Fibroblast of lung (primary cell): ENCODE results near the gene RPS6KA2. TPM values are rescaled to one million over a fixed set of nuclear protein-coding genes. Genes with fewer than 3 reads are reported as not detected.

Source experiments
- DNase-seq, 2 donors: peaks; one replicate each; pipeline versions ENCODE4 v3.0.0 to v3.0.0-alpha.2; 2010; ENCODE audit warnings: low read depth in 2 of 2
- H2AFZ ChIP-seq: 2 replicates; pipeline ENCODE4 v1.5.1; 2012; ENCODE audit warnings: low read length, control low read depth, inconsistent platforms
- H3K27ac ChIP-seq: 2 replicates; pipeline ENCODE4 v1.5.1; 2011; ENCODE audit warnings: low read length, control low read depth; ENCODE audit not compliant: insufficient read depth
- H3K27me3 ChIP-seq: 2 replicates; pipeline ENCODE4 v1.5.1; 2011; ENCODE audit warnings: mild to moderate bottlenecking, low read length; ENCODE audit not compliant: control insufficient read depth, insufficient read depth
- H3K36me3 ChIP-seq: 2 replicates; pipeline ENCODE4 v1.5.1; 2011; ENCODE audit warnings: low read length; ENCODE audit not compliant: control insufficient read depth, insufficient read depth
- H3K4me1 ChIP-seq: 2 replicates; pipeline ENCODE4 v1.5.1; 2011; ENCODE audit warnings: low read length; ENCODE audit not compliant: control insufficient read depth, insufficient read depth; ENCODE audit errors: extremely low read depth
- H3K4me2 ChIP-seq: 2 replicates; pipeline ENCODE4 v1.5.1; 2011; ENCODE audit warnings: low read length, control low read depth; ENCODE audit not compliant: insufficient read depth; ENCODE audit errors: extremely low read depth
- H3K4me3 ChIP-seq, 4 experiments: fragments of 200-600 bp in 1 of 4; sonication (generic) in 1 of 4; replicated peaks in 1 of 4; 2 replicates each; pipeline ENCODE4 v1.5.1; 2011 to 2016; ENCODE audit warnings: low read length in 4 of 4, low read depth in 3 of 4, mild to moderate bottlenecking in 3 of 4, control low read depth in 2 of 4, inconsistent platforms in 1 of 4, mixed read lengths in 1 of 4; ENCODE audit not compliant: insufficient read depth in 1 of 4; ENCODE audit errors: control extremely low read depth in 1 of 4
- H3K79me2 ChIP-seq: 2 replicates; pipeline ENCODE4 v1.5.1; 2012; ENCODE audit warnings: mild to moderate bottlenecking, low read length, inconsistent platforms; ENCODE audit not compliant: control insufficient read depth, insufficient read depth
- H3K9ac ChIP-seq: 2 replicates; pipeline ENCODE4 v1.5.1; 2011; ENCODE audit warnings: mild to moderate bottlenecking, low read length, control low read depth; ENCODE audit not compliant: insufficient read depth
- H3K9me3 ChIP-seq: 2 replicates; pipeline ENCODE4 v1.5.1; 2012; ENCODE audit warnings: low read depth, low read length; ENCODE audit not compliant: control insufficient read depth, insufficient read depth
- H4K20me1 ChIP-seq: 2 replicates; pipeline ENCODE4 v1.5.1; 2011; ENCODE audit warnings: low read length; ENCODE audit not compliant: control insufficient read depth, insufficient read depth; ENCODE audit errors: extremely low read depth
- CTCF ChIP-seq, 2 donors: IDR thresholded peaks in 1 of 2; conservative IDR thresholded peaks in 1 of 2; 1 replicate in 1 of 2; 2 replicates in 1 of 2; pipeline ENCODE4 v1.5.1; 2011 to 2012; ENCODE audit warnings: low read length in 2 of 2, control low read depth in 1 of 2, inconsistent platforms in 1 of 2, low read depth in 1 of 2, mild to moderate bottlenecking in 1 of 2
- EZH2 ChIP-seq: IDR thresholded peaks from 2 replicates; pipeline ENCODE4 v1.5.1; 2012; ENCODE audit warnings: low read length, control low read depth, mild to moderate bottlenecking; ENCODE audit errors: missing control alignments
- polyA plus RNA-seq, 2 donors: library from polyadenylated mRNA; depleted of rRNA in 1 of 2; stranded (reverse) in 1 of 2; unstranded in 1 of 2; fragments of >200 nt; gene quantifications; 2 replicates each; pipeline ENCODE4 v1.2.1, GENCODE V29; 2011 to 2012; ENCODE audit warnings: missing spikeins in 1 of 2
- total RNA-seq: library from RNA; depleted of rRNA; stranded (reverse); fragments of >200 nt; gene quantifications from 2 replicates; pipeline ENCODE4 v1.2.1, GENCODE V29; 2014

RPS6KA2 gene
- total and polyA plus RNA-seq, 2 donors (not counting 1 experiment from before 2014, with no cell fraction given): 66.8 to 116 TPM

GRCh38 chr6:166542580-166542912, 84.5 kb downstream of the RPS6KA2 start:
- H3K9ac ChIP-seq: no peak overlapping the region
- no peak overlapping the region for H3K27ac ChIP-seq
- H3K79me2 ChIP-seq: no peaks in the 10 kb centered on the region
- no peak overlapping the region for H3K4me2 ChIP-seq
- no peaks in the 10 kb centered on the region for H3K9me3 ChIP-seq
- no peaks in the 10 kb centered on the region for H4K20me1 ChIP-seq
- H3K4me1 ChIP-seq: no peaks in the 10 kb centered on the region
- no peak overlapping the region for H2AFZ ChIP-seq
- peak in 1 of 2 donors; percentile 64 for DNase-seq
- peaks cover 1% of the 10 kb centered on the region for H3K36me3 ChIP-seq
- H3K27me3 ChIP-seq: no peaks in the 10 kb centered on the region
- H3K4me3 ChIP-seq: no peak overlapping the region
- no peak for TF ChIP-seq EZH2
- no peak for TF ChIP-seq CTCF (conservative IDR thresholded peaks at IDR 0.05 in 1 of 2, IDR thresholded peaks at IDR 0.05 in 1 of 2; ENCODE audit: low read depth in 1 of 2, low read length in 2 of 2)

- H2AFZ ChIP-seq: no peak overlapping the region
- TF ChIP-seq CTCF (conservative IDR thresholded peaks at IDR 0.05 in 1 of 2, IDR thresholded peaks at IDR 0.05 in 1 of 2; ENCODE audit: low read depth in 1 of 2, low read length in 2 of 2) (no peak), EZH2 (no peak)
- DNase-seq: no peak
- H3K9ac ChIP-seq: no peak overlapping the region
- H3K4me2 ChIP-seq: no peak overlapping the region
- H4K20me1 ChIP-seq: no peaks in the 10 kb centered on the region
- no peaks in the 10 kb centered on the region for H3K9me3 ChIP-seq
- no peak overlapping the region for H3K27ac ChIP-seq
- peaks cover 1% of the 10 kb centered on the region for H3K36me3 ChIP-seq
- H3K4me1 ChIP-seq: no peaks in the 10 kb centered on the region
- no peak overlapping the region for H3K4me3 ChIP-seq
- H3K27me3 ChIP-seq: no peaks in the 10 kb centered on the region
- no peaks in the 10 kb centered on the region for H3K79me2 ChIP-seq
Measured at GRCh38 chr6:166541876-166542579, 85.0 kb downstream of the RPS6KA2 start.

- peaks cover 1% of the 10 kb centered on the region for H3K36me3 ChIP-seq
- H3K27ac ChIP-seq: no peak overlapping the region
- no peaks in the 10 kb centered on the region for H4K20me1 ChIP-seq
- no peak overlapping the region for H3K9ac ChIP-seq
- no peaks in the 10 kb centered on the region for H3K79me2 ChIP-seq
- H3K27me3 ChIP-seq: no peaks in the 10 kb centered on the region
- TF ChIP-seq CTCF (conservative IDR thresholded peaks at IDR 0.05 in 1 of 2, IDR thresholded peaks at IDR 0.05 in 1 of 2; ENCODE audit: low read depth in 1 of 2, low read length in 2 of 2): no peak
- TF ChIP-seq EZH2: no peak
- no peaks in the 10 kb centered on the region for H3K9me3 ChIP-seq
- no peak overlapping the region for H3K4me3 ChIP-seq
- no peaks in the 10 kb centered on the region for H3K4me1 ChIP-seq
- H3K4me2 ChIP-seq: no peak overlapping the region
- DNase-seq: no peak
- H2AFZ ChIP-seq: no peak overlapping the region
Measured at GRCh38 chr6:166541366-166541765, 85.7 kb downstream of the RPS6KA2 start.
